Gastrocnemius medialis (tissue), 4 donors: Measurements from ENCODE around the gene UPF1.

Source experiments
- CTCF ChIP-seq, 5 experiments: fragments of 450-650 bp in 3 of 5; fragments of 200-600 bp in 2 of 5; sonication (generic) in 2 of 5; IDR thresholded peaks in 4 of 5; conservative IDR thresholded peaks in 1 of 5; 1 replicate in 4 of 5; 2 replicates in 1 of 5; pipeline ENCODE4 v1.5.1; 2016 to 2019; ENCODE audit warnings: antibody characterized with exemption in 5 of 5, mild to moderate bottlenecking in 3 of 5, moderate library complexity in 3 of 5
- POLR2A ChIP-seq, 2 donors: fragments of 450-650 bp; IDR thresholded peaks; one replicate each; pipeline ENCODE4 v1.6.1; 2017; ENCODE audit warnings: antibody characterized with exemption in 2 of 2, mild to moderate bottlenecking in 2 of 2, moderate library complexity in 2 of 2

- TF ChIP-seq POLR2A (IDR thresholded peaks at IDR 0.05), result no peak
- TF ChIP-seq CTCF (IDR thresholded peaks at IDR 0.05 in 4 of 5, conservative IDR thresholded peaks at IDR 0.05 in 1 of 5), result no peak
These were observed 30.2 kb downstream of the UPF1 start for GRCh38 chr19:18861917-18862316.
